GM12878 (cell line): Measurements from ENCODE around the gene EFHD2. TPM values are rescaled to one million over a fixed set of nuclear protein-coding genes. Genes with fewer than 3 reads are reported as not detected.

ENCODE experiments used
- ATAC-seq: fragments of 200-7000 bp; cut with Tn5 transposase; 3 replicates; pipeline ENCODE4 v1.9.1; 2020; ENCODE audit warnings: mild to moderate bottlenecking, moderate library complexity
- BruUV-seq: library from RNA; stranded (reverse); fragments of 400-500 nt; replicated peaks from 2 replicates; lab custom pipeline; 2021; lab: Mats Ljungman, UMichigan
- CTCF ChIA-PET: fragments of 300-600 bp; sonication (Branson Sonifier 250); formaldehyde crosslinking; extraction: SDS; loops from one replicate; lab custom pipeline; 2021; ENCODE audit warnings: inconsistent platforms; lab: Yijun Ruan, JAX
- POLR2A ChIA-PET: fragments of 350-600 bp; formaldehyde crosslinking; extraction: SDS; loops from one replicate; lab custom pipeline; 2021; ENCODE audit warnings: inconsistent platforms; lab: Charles Lee
- RAD21 ChIA-PET: fragments of 300-600 bp; sonication (Branson Sonifier 250); formaldehyde crosslinking; loops from one replicate; lab custom pipeline; 2023; ENCODE audit warnings: antibody characterized with exemption; ENCODE audit not compliant: unreplicated experiment; lab: Charles Lee
- SMC1A ChIA-PET: fragments of 300-600 bp; sonication (Branson Sonifier 250); formaldehyde crosslinking; loops from one replicate; lab custom pipeline; 2023; ENCODE audit not compliant: unreplicated experiment, uncharacterized antibody; lab: Charles Lee
- DNase-seq: peaks from one replicate; pipeline ENCODE4 v3.0.0-alpha.2; 2011; ENCODE audit warnings: low read depth, low spot score
- FAIRE-seq: peaks from 3 replicates; lab custom pipeline; 2011; peaks lifted over from hg19 to GRCh38; lab: Jason Lieb, UNC
- H2AFZ ChIP-seq: 2 replicates; pipeline ENCODE4 v1.6.0; 2011; ENCODE audit warnings: low read depth, low read length, control low read depth; ENCODE audit not compliant: control insufficient read depth
- H3K27ac ChIP-seq: 2 replicates; pipeline ENCODE4 v1.5.1; 2011; ENCODE audit warnings: control low read depth; ENCODE audit not compliant: control insufficient read depth, insufficient read depth
- H3K27me3 ChIP-seq, 2 experiments: replicated peaks in 1 of 2; 2 replicates each; pipeline versions ENCODE4 v1.6.0 to v1.6.1; 2011; ENCODE audit warnings: low read length in 1 of 2; ENCODE audit not compliant: control insufficient read depth in 2 of 2, insufficient read depth in 2 of 2
- H3K36me3 ChIP-seq, 2 experiments: 2 replicates each; pipeline ENCODE4 v1.5.1; 2011; ENCODE audit warnings: low read length in 1 of 2; ENCODE audit not compliant: control insufficient read depth in 2 of 2, insufficient read depth in 2 of 2
- H3K4me1 ChIP-seq: 2 replicates; pipeline ENCODE4 v1.6.1; 2011; ENCODE audit warnings: mild to moderate bottlenecking, low read length, moderate library complexity, mixed read lengths; ENCODE audit not compliant: control insufficient read depth, insufficient read depth
- H3K4me2 ChIP-seq: 2 replicates; pipeline ENCODE4 v1.6.0; 2011; ENCODE audit warnings: control low read depth; ENCODE audit not compliant: control insufficient read depth, insufficient read depth
- H3K4me3 ChIP-seq: fragments of 200-600 bp; sonication (generic); 2 replicates; pipeline ENCODE4 v1.5.1; 2016
- H3K79me2 ChIP-seq: 2 replicates; pipeline ENCODE4 v1.6.0; 2011; ENCODE audit warnings: low read length; ENCODE audit not compliant: control insufficient read depth, insufficient read depth
- H3K9ac ChIP-seq: 2 replicates; pipeline ENCODE4 v1.8.0; 2011; ENCODE audit warnings: low read length, control low read depth, mixed read lengths; ENCODE audit not compliant: control insufficient read depth, insufficient read depth
- H3K9me3 ChIP-seq: replicated peaks from 3 replicates; pipeline ENCODE4 v1.5.1; 2011; ENCODE audit warnings: mild to moderate bottlenecking, low read length; ENCODE audit not compliant: control insufficient read depth, insufficient read depth
- H4K20me1 ChIP-seq: 2 replicates; pipeline ENCODE4 v1.6.0; 2011; ENCODE audit not compliant: control insufficient read depth, insufficient read depth
- BCL3 ChIP-seq: IDR thresholded peaks from 2 replicates; pipeline ENCODE4 v1.6.1; 2011; ENCODE audit warnings: borderline replicate concordance, low read depth, mild to moderate bottlenecking, moderate library complexity, low read length; ENCODE audit not compliant: insufficient read depth, poor library complexity, severe bottlenecking
- CHD1 ChIP-seq: IDR thresholded peaks from 2 replicates; pipeline ENCODE4 v1.6.1; 2012; ENCODE audit warnings: low read depth, low read length, improper control_type of control experiment
- CREM ChIP-seq: IDR thresholded peaks from 2 replicates; pipeline ENCODE4 v1.6.1; 2014; ENCODE audit warnings: antibody characterized with exemption, low read depth
- CUX1 ChIP-seq: IDR thresholded peaks from 2 replicates; pipeline ENCODE4 v1.6.1; 2012; ENCODE audit warnings: improper control_type of control experiment, low read depth, low read length; ENCODE audit not compliant: insufficient replicate concordance
- IKZF1 ChIP-seq: fragments of 450-650 bp; conservative IDR thresholded peaks from 2 replicates; pipeline ENCODE4 v1.6.1; 2017; ENCODE audit warnings: antibody characterized with exemption, mild to moderate bottlenecking
- IRF5 ChIP-seq: fragments of 450-650 bp; IDR thresholded peaks from 2 replicates; pipeline ENCODE4 v1.6.1; 2017; ENCODE audit warnings: borderline replicate concordance
- MAX ChIP-seq: IDR thresholded peaks from 2 replicates; pipeline ENCODE4 v1.6.1; 2012; ENCODE audit warnings: low read depth, low read length, improper control_type of control experiment
- RUNX3 ChIP-seq: IDR thresholded peaks from 2 replicates; pipeline ENCODE4 v1.6.1; 2012; ENCODE audit warnings: low read length, inconsistent platforms
- ZBED1 ChIP-seq: IDR thresholded peaks from 2 replicates; pipeline ENCODE4 v1.6.1; 2016; ENCODE audit warnings: borderline replicate concordance
- ZBTB11 ChIP-seq: fragments of 450-650 bp; formaldehyde crosslinking; IDR thresholded peaks from 2 replicates; pipeline ENCODE4 v1.5.0; 2022; ENCODE audit warnings: mild to moderate bottlenecking, missing genetic modification characterization
- WGBS: methylation state at CpG from one replicate; pipeline ENCODE4 v1.1.6; 2016; ENCODE audit warnings: low lambda C conversion rate; ENCODE audit not compliant: insufficient replicate concordance, insufficient coverage; ENCODE audit errors: missing lambda C conversion rate; 5-methylcytosine and 5-hydroxymethylcytosine counted together
- in situ Hi-C: fragments of 300-500 bp; cut with MboI; formaldehyde crosslinking; loops from 9 replicates; pipeline ENCODE4 v1.14.3; 2018; ENCODE audit warnings: mixed read lengths
- intact Hi-C: fragments of 100-400 bp; cut with micrococcal nuclease; formaldehyde crosslinking; loops from one replicate; pipeline ENCODE4 v1.14.2; 2022; ENCODE audit not compliant: unreplicated experiment
- polyA plus RNA-seq, 11 experiments: library from polyadenylated mRNA; depleted of rRNA in 4 of 11; unstranded in 6 of 11; stranded (reverse) in 5 of 11; fragments of >200 nt; fragmentation: Nextera tagmentation in 4 of 11; fragmentation: Illumina TruSeq in 1 of 11; extraction: Ambion mirVana in 4 of 11; extraction: Trizol in 1 of 11; gene quantifications; 1 replicate in 1 of 11; 2 replicates in 10 of 11; pipeline versions ENCODE4 v1.2.1 to v1.2.3, GENCODE V29; 2011 to 2016; ENCODE audit warnings: inconsistent platforms in 2 of 11, missing spikeins in 2 of 11, low read depth in 1 of 11
- total RNA-seq, 4 experiments: library from RNA; depleted of rRNA in 3 of 4; stranded (reverse); fragments of >200 nt in 3 of 4; fragmentation: Illumina TruSeq in 1 of 4; extraction: Trizol in 1 of 4; gene quantifications; 2 replicates each; pipeline versions ENCODE4 v1.2.1 to v1.2.3, GENCODE V29; 2013 to 2021

Gene EFHD2
- total and polyA plus RNA-seq, 10 of the 15 experiments (the other 5 are each of a cell fraction or from before 2014, with no cell fraction given): 4.0 to 114 (median 66.1) TPM

GRCh38 chr1:15411593-15412137, 2.0 kb downstream of the EFHD2 start:
- Histone ChIP-seq H3K4me3 (peak overlapping the region; percentile 97), H3K79me2 (peaks cover 62% of the 10 kb centered on the region), H3K36me3 (peaks cover 0 to 2% of the 10 kb centered on the region in 2 experiments; a peak in 1 of 4 replicates), H3K27ac (peak overlapping the region; percentile 75), H3K27me3 (peaks cover 0 to 3% of the 10 kb centered on the region in 2 experiments; a peak in 1 of 4 replicates), H3K4me1 (peaks cover 37% of the 10 kb centered on the region), H3K9ac (peak overlapping the region; percentile 83), H2AFZ (no peak overlapping the region), H3K9me3 (no peaks in the 10 kb centered on the region), H4K20me1 (no peaks in the 10 kb centered on the region; the same call in 1 of the 2 replicates), H3K4me2 (peak overlapping the region; percentile 97)
- WGBS: 2% methylated on average over 12 of the region's 12 CpGs
- FAIRE-seq: peak; percentile 98
- ChIA-PET SMC1A (interaction anchor here (1.2 to 1.6 kb wide), 2 partner anchors 10 to 283 kb away, joined by 3 read pairs; no protein-coding TSS in a partner anchor), CTCF (interaction anchor here (1.5 to 2.1 kb wide), 2 partner anchors 12 to 88 kb away, joined by 4 to 14 read pairs; no protein-coding TSS in a partner anchor), RAD21 (interaction anchor here (0.9 to 1.6 kb wide), 6 partner anchors 10 to 115 kb away, joined by 3 to 10 read pairs (median 4); partner anchors contain the start of gene DNAJC16), POLR2A (interaction anchor here (0.6 to 1.7 kb wide), 3 partner anchors 8 to 108 kb away, joined by 3 to 6 read pairs (median 4); no protein-coding TSS in a partner anchor)
- no peak for DNase-seq
- peak; percentile 69 for ATAC-seq
- in situ Hi-C loops: no loop called here
- intact Hi-C loops: no loop called here
- TSS peak; percentile 41 for BruUV-seq
- TF ChIP-seq IRF5: no peak
- no peak for TF ChIP-seq BCL3
- peak; percentile 67 for TF ChIP-seq IKZF1
- no peak for TF ChIP-seq CUX1
- TF ChIP-seq MAX: 0 out of 2 replicates have a peak, but pooled peaks have one; percentile 54
- peak; percentile 69 for TF ChIP-seq RUNX3
- TF ChIP-seq CREM: 0 out of 2 replicates have a peak, but pooled peaks have one; percentile 8
- TF ChIP-seq CHD1: no peak
- TF ChIP-seq ZBTB11: no peak
- TF ChIP-seq ZBED1: no peak
